Fibroblast of lung (primary cell): ENCODE measurements around the gene TESMIN. TPM values are rescaled to one million over a fixed set of nuclear protein-coding genes. Genes with fewer than 3 reads are reported as not detected.
A peak's percentile ranks its signal among the peaks of the same experiment; 100 is the strongest.

Experiments
- DNase-seq, 2 donors: peaks; one replicate each; pipeline versions ENCODE4 v3.0.0 to v3.0.0-alpha.2; 2010; ENCODE audit warnings: low read depth in 2 of 2
- H2AFZ ChIP-seq: 2 replicates; pipeline ENCODE4 v1.5.1; 2012; ENCODE audit warnings: low read length, control low read depth, inconsistent platforms
- H3K27ac ChIP-seq: 2 replicates; pipeline ENCODE4 v1.5.1; 2011; ENCODE audit warnings: low read length, control low read depth; ENCODE audit not compliant: insufficient read depth
- H3K27me3 ChIP-seq: 2 replicates; pipeline ENCODE4 v1.5.1; 2011; ENCODE audit warnings: mild to moderate bottlenecking, low read length; ENCODE audit not compliant: control insufficient read depth, insufficient read depth
- H3K36me3 ChIP-seq: 2 replicates; pipeline ENCODE4 v1.5.1; 2011; ENCODE audit warnings: low read length; ENCODE audit not compliant: control insufficient read depth, insufficient read depth
- H3K4me1 ChIP-seq: 2 replicates; pipeline ENCODE4 v1.5.1; 2011; ENCODE audit warnings: low read length; ENCODE audit not compliant: control insufficient read depth, insufficient read depth; ENCODE audit errors: extremely low read depth
- H3K4me2 ChIP-seq: 2 replicates; pipeline ENCODE4 v1.5.1; 2011; ENCODE audit warnings: low read length, control low read depth; ENCODE audit not compliant: insufficient read depth; ENCODE audit errors: extremely low read depth
- H3K4me3 ChIP-seq, 4 experiments: fragments of 200-600 bp in 1 of 4; sonication (generic) in 1 of 4; replicated peaks in 1 of 4; 2 replicates each; pipeline ENCODE4 v1.5.1; 2011 to 2016; ENCODE audit warnings: low read length in 4 of 4, low read depth in 3 of 4, mild to moderate bottlenecking in 3 of 4, control low read depth in 2 of 4, inconsistent platforms in 1 of 4, mixed read lengths in 1 of 4; ENCODE audit not compliant: insufficient read depth in 1 of 4; ENCODE audit errors: control extremely low read depth in 1 of 4
- H3K79me2 ChIP-seq: 2 replicates; pipeline ENCODE4 v1.5.1; 2012; ENCODE audit warnings: mild to moderate bottlenecking, low read length, inconsistent platforms; ENCODE audit not compliant: control insufficient read depth, insufficient read depth
- H3K9ac ChIP-seq: 2 replicates; pipeline ENCODE4 v1.5.1; 2011; ENCODE audit warnings: mild to moderate bottlenecking, low read length, control low read depth; ENCODE audit not compliant: insufficient read depth
- H3K9me3 ChIP-seq: 2 replicates; pipeline ENCODE4 v1.5.1; 2012; ENCODE audit warnings: low read depth, low read length; ENCODE audit not compliant: control insufficient read depth, insufficient read depth
- H4K20me1 ChIP-seq: 2 replicates; pipeline ENCODE4 v1.5.1; 2011; ENCODE audit warnings: low read length; ENCODE audit not compliant: control insufficient read depth, insufficient read depth; ENCODE audit errors: extremely low read depth
- EZH2 ChIP-seq: IDR thresholded peaks from 2 replicates; pipeline ENCODE4 v1.5.1; 2012; ENCODE audit warnings: low read length, control low read depth, mild to moderate bottlenecking; ENCODE audit errors: missing control alignments
- polyA plus RNA-seq, 2 donors: library from polyadenylated mRNA; depleted of rRNA in 1 of 2; stranded (reverse) in 1 of 2; unstranded in 1 of 2; fragments of >200 nt; gene quantifications; 2 replicates each; pipeline ENCODE4 v1.2.1, GENCODE V29; 2011 to 2012; ENCODE audit warnings: missing spikeins in 1 of 2
- total RNA-seq: library from RNA; depleted of rRNA; stranded (reverse); fragments of >200 nt; gene quantifications from 2 replicates; pipeline ENCODE4 v1.2.1, GENCODE V29; 2014
- TF ChIP-seq, protein P1 (sequence below), 2 donors: IDR thresholded peaks in 1 of 2; conservative IDR thresholded peaks in 1 of 2; 1 replicate in 1 of 2; 2 replicates in 1 of 2; pipeline ENCODE4 v1.5.1; 2011 to 2012; ENCODE audit warnings: low read length in 2 of 2, control low read depth in 1 of 2, inconsistent platforms in 1 of 2, low read depth in 1 of 2, mild to moderate bottlenecking in 1 of 2

Gene TESMIN
- total and polyA plus RNA-seq, 2 donors (not counting 1 experiment from before 2014, with no cell fraction given), result 0.70 to 2.0 TPM

DNA sequence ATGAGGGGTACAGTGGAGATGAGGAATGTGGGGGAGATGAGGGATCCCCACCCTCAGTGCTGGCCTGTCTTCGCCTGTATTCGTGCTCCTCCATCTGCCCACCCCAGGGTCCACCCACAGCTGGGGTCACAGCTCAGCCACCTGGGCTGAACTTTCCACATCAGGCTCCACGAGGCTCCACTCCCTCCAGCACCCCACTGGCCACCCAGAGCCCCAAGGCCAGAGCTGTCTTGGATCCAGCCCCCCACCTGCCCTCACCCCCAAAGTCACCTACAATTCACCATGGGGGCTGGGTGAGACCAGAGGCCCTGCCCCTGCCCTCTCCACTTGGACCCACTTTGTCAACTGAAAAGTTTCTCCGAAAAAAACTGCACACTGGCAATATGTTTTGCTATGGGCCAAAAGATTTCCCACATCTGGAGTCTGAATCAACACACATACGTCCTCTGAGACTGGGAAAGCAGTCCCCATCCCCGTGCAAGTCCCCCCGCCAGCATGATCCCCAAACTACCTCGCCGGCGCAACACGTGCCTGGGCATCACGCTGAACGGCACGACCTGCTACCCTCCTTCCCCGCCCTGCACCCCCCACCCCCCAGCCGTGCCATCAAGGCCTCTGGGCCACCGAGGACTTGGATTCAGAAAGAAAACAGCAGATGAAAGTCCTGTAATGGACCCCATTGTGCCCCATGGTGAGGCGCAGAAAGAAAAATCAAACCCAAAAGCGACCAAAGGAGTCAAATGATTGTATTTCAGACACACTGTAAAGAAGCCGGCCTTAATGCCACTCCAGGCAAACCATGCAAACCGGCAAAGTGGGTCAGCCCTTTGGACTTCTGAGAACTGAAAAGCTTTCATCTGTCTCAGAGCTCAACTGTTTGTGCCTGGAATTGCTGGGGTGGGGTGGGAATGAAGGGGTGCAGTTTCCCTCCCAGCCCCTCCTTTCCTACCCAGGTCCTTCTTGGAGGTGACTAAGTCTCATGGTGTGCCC is 83.5 kb downstream of the TESMIN start:
- H3K79me2 ChIP-seq, result no peaks in the 10 kb centered on the region
- TF ChIP-seq, protein P1, sequence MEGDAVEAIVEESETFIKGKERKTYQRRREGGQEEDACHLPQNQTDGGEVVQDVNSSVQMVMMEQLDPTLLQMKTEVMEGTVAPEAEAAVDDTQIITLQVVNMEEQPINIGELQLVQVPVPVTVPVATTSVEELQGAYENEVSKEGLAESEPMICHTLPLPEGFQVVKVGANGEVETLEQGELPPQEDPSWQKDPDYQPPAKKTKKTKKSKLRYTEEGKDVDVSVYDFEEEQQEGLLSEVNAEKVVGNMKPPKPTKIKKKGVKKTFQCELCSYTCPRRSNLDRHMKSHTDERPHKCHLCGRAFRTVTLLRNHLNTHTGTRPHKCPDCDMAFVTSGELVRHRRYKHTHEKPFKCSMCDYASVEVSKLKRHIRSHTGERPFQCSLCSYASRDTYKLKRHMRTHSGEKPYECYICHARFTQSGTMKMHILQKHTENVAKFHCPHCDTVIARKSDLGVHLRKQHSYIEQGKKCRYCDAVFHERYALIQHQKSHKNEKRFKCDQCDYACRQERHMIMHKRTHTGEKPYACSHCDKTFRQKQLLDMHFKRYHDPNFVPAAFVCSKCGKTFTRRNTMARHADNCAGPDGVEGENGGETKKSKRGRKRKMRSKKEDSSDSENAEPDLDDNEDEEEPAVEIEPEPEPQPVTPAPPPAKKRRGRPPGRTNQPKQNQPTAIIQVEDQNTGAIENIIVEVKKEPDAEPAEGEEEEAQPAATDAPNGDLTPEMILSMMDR (conservative IDR thresholded peaks at IDR 0.05 in 1 of 2, IDR thresholded peaks at IDR 0.05 in 1 of 2; ENCODE audit: low read depth in 1 of 2, low read length in 2 of 2), result no peak
- TF ChIP-seq EZH2, result no peak
- H3K4me2 ChIP-seq, result no peak overlapping the region
- no peaks in the 10 kb centered on the region for H4K20me1 ChIP-seq
- H3K27ac ChIP-seq, result no peak overlapping the region
- H2AFZ ChIP-seq, result no peak overlapping the region
- no peak overlapping the region for H3K9ac ChIP-seq
- no peak overlapping the region for H3K4me3 ChIP-seq
- no peaks in the 10 kb centered on the region for H3K9me3 ChIP-seq
- no peak for DNase-seq
- H3K27me3 ChIP-seq, result peaks cover 5% of the 10 kb centered on the region
- no peaks in the 10 kb centered on the region for H3K36me3 ChIP-seq
- H3K4me1 ChIP-seq, result no peaks in the 10 kb centered on the region

DNA sequence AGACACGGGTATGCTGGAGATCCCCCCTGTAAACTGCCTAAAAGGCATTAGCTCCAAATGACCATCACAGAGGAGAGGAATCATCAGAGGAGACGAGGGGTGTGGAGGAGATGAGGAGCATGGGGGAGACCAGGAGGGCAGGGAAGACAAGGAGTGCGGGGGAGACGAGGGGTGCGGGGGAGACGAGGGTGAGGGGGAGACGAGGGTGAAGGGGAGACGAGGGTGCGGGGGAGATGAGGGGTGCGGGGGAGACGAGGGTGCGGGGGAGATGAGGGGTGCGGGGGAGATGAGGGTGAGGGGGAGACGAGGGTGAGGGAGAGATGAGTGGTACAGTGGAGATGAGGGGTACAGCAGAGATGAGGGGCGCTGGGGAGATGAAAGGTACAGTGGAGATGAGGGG is 84.5 kb downstream of the TESMIN start:
- TF ChIP-seq, protein P1 (conservative IDR thresholded peaks at IDR 0.05 in 1 of 2, IDR thresholded peaks at IDR 0.05 in 1 of 2; ENCODE audit: low read depth in 1 of 2, low read length in 2 of 2), result no peak
- H3K27me3 ChIP-seq, result peaks cover 3% of the 10 kb centered on the region
- no peak for DNase-seq

DNA sequence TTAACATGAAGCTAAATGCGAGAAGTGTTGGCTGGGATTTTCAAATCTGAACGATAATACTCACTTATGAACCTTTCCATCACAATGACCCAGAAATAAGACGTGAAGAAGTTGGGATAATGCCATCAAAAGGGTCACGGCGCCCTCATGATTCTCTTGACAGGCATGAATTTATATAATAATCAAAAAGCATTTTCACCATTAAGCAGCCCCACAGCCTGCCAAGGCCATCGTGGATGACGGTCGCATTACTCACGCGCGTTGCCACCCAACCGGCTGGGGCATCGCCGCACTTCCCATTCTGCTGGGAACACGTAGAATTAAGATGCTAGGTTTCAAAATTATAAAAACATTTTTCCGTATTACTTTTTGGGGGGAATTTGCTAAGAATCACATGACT is 85.9 kb downstream of the TESMIN start:
- Histone ChIP-seq H3K27ac (no peak overlapping the region), H3K4me1 (no peaks in the 10 kb centered on the region), H3K27me3 (peaks cover 3% of the 10 kb centered on the region), H3K36me3 (no peaks in the 10 kb centered on the region), H2AFZ (no peak overlapping the region), H3K9ac (no peak overlapping the region), H3K4me3 (no peak overlapping the region), H4K20me1 (no peaks in the 10 kb centered on the region), H3K9me3 (no peaks in the 10 kb centered on the region), H3K4me2 (no peak overlapping the region), H3K79me2 (no peaks in the 10 kb centered on the region)
- peak in 1 of 2 donors; percentile 11 for DNase-seq
- TF ChIP-seq EZH2, result no peak
- TF ChIP-seq, protein P1 (conservative IDR thresholded peaks at IDR 0.05 in 1 of 2, IDR thresholded peaks at IDR 0.05 in 1 of 2; ENCODE audit: low read depth in 1 of 2, low read length in 2 of 2), result no peak

More for the DNA sequence above, 84.5 kb downstream of the TESMIN start:
- Histone ChIP-seq H3K79me2 (no peaks in the 10 kb centered on the region), H3K4me2 (no peak overlapping the region), H4K20me1 (no peaks in the 10 kb centered on the region), H3K36me3 (no peaks in the 10 kb centered on the region), H3K9me3 (no peaks in the 10 kb centered on the region), H3K4me3 (no peak overlapping the region), H3K27ac (no peak overlapping the region), H2AFZ (no peak overlapping the region), H3K4me1 (no peaks in the 10 kb centered on the region), H3K9ac (no peak overlapping the region)
